Smooth muscle cell (in vitro differentiated cells): ENCODE measurements around the gene BRD1. TPM values are rescaled to one million over a fixed set of nuclear protein-coding genes. Genes with fewer than 3 reads are reported as not detected.

Source experiments
- DNase-seq: peaks from one replicate; lab custom pipeline; 2025; ENCODE audit not compliant: unreplicated experiment; lab: John Stamatoyannopoulos, UW
- H2AFZ ChIP-seq: fragments of 200-600 bp; sonication (generic); 2 replicates; pipeline ENCODE4 v1.6.0; 2016; ENCODE audit warnings: antibody characterized with exemption, low read depth, mild to moderate bottlenecking
- H3F3A ChIP-seq: fragments of 200-600 bp; sonication (generic); 2 replicates; pipeline ENCODE4 v1.6.0; 2017; ENCODE audit warnings: antibody characterized with exemption, low read depth
- H3K27ac ChIP-seq: fragments of 200-600 bp; sonication (generic); 2 replicates; pipeline ENCODE4 v1.5.1; 2016; ENCODE audit warnings: low read depth, mild to moderate bottlenecking
- H3K27me3 ChIP-seq: fragments of 200-600 bp; sonication (generic); 2 replicates; pipeline ENCODE4 v1.6.1; 2016; ENCODE audit warnings: low read depth, mild to moderate bottlenecking
- H3K36me3 ChIP-seq: fragments of 200-600 bp; sonication (generic); 2 replicates; pipeline ENCODE4 v1.5.1; 2016; ENCODE audit warnings: low read depth
- H3K4me1 ChIP-seq: fragments of 200-600 bp; sonication (generic); 2 replicates; pipeline ENCODE4 v1.5.1; 2016; ENCODE audit warnings: low read depth
- H3K4me2 ChIP-seq: fragments of 200-600 bp; sonication (generic); 2 replicates; pipeline ENCODE4 v1.6.0; 2016; ENCODE audit warnings: mild to moderate bottlenecking
- H3K4me3 ChIP-seq: fragments of 200-600 bp; sonication (generic); 2 replicates; pipeline ENCODE4 v1.5.1; 2016; ENCODE audit warnings: mild to moderate bottlenecking
- H3K79me2 ChIP-seq: fragments of 200-600 bp; sonication (generic); 2 replicates; pipeline ENCODE4 v1.6.0; 2016; ENCODE audit warnings: low read depth, mild to moderate bottlenecking
- H3K9ac ChIP-seq: fragments of 200-600 bp; sonication (generic); 2 replicates; pipeline ENCODE4 v1.6.0; 2016; ENCODE audit warnings: low read depth
- H3K9me3 ChIP-seq: fragments of 200-600 bp; sonication (generic); replicated peaks from 2 replicates; pipeline ENCODE4 v1.5.1; 2016; ENCODE audit warnings: low read depth
- H4K20me1 ChIP-seq: fragments of 200-600 bp; sonication (generic); 2 replicates; pipeline ENCODE4 v1.6.0; 2016; ENCODE audit warnings: low read depth
- WGBS: methylation state at CpG from one replicate; pipeline ENCODE4 v1.1.7; 2016; ENCODE audit warnings: low lambda C conversion rate; 5-methylcytosine and 5-hydroxymethylcytosine counted together
- polyA plus RNA-seq: library from polyadenylated mRNA; unstranded; fragments of >200 nt; fragmentation: Nextera tagmentation; extraction: Ambion mirVana; gene quantifications from 2 replicates; pipeline ENCODE4 v1.2.1, GENCODE V29; 2016
- total RNA-seq: library from RNA; depleted of rRNA; stranded (reverse); fragments of >200 nt; gene quantifications from 2 replicates; pipeline ENCODE4 v1.2.3, GENCODE V29; 2014
- TF ChIP-seq, protein P1 (sequence below): fragments of 200-600 bp; sonication (generic); IDR thresholded peaks from 2 replicates; pipeline ENCODE4 v1.5.1; 2017; ENCODE audit warnings: borderline replicate concordance, mild to moderate bottlenecking, antibody characterized with exemption; ENCODE audit not compliant: insufficient read depth, poor library complexity, severe bottlenecking

Gene BRD1
- total and polyA plus RNA-seq, 2 experiments from 2014 or later = 15.0 to 20.5 TPM

DNA sequence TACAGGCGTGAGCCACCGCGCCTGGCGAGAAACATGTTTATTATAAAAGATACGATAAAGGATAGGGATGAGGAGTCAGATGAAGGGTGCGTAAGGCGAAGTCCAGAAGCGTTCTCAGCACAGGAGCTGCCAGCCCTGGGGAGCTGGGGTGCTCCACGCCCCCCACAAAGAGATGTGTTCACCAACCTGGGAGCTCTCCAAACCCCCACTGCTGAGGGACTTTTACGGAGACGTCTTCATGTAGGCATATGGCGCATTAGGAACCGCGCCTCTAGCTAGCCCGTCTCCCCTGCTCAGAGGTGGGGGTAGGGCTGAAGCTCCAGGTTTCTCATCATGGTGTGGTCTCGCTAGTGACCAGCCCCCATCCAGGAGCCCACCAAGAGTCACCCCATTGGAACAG lies 17.6 kb upstream of the BRD1 start:
- Histone ChIP-seq H3K27me3 (peaks cover 65% of the 10 kb centered on the region), H4K20me1 (no peaks in the 10 kb centered on the region), H3K4me2 (no peak overlapping the region), H2AFZ (no peak overlapping the region), H3F3A (peaks cover 3% of the 10 kb centered on the region), H3K4me3 (no peak overlapping the region), H3K9ac (no peak overlapping the region), H3K36me3 (no peaks in the 10 kb centered on the region), H3K79me2 (no peaks in the 10 kb centered on the region), H3K27ac (no peak overlapping the region), H3K9me3 (no peaks in the 10 kb centered on the region), H3K4me1 (peaks cover 14% of the 10 kb centered on the region)
- 85% methylated on average over 16 of the region's 16 CpGs for WGBS
- TF ChIP-seq, protein P1, sequence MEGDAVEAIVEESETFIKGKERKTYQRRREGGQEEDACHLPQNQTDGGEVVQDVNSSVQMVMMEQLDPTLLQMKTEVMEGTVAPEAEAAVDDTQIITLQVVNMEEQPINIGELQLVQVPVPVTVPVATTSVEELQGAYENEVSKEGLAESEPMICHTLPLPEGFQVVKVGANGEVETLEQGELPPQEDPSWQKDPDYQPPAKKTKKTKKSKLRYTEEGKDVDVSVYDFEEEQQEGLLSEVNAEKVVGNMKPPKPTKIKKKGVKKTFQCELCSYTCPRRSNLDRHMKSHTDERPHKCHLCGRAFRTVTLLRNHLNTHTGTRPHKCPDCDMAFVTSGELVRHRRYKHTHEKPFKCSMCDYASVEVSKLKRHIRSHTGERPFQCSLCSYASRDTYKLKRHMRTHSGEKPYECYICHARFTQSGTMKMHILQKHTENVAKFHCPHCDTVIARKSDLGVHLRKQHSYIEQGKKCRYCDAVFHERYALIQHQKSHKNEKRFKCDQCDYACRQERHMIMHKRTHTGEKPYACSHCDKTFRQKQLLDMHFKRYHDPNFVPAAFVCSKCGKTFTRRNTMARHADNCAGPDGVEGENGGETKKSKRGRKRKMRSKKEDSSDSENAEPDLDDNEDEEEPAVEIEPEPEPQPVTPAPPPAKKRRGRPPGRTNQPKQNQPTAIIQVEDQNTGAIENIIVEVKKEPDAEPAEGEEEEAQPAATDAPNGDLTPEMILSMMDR = no peak
- DNase-seq = no peak

DNA sequence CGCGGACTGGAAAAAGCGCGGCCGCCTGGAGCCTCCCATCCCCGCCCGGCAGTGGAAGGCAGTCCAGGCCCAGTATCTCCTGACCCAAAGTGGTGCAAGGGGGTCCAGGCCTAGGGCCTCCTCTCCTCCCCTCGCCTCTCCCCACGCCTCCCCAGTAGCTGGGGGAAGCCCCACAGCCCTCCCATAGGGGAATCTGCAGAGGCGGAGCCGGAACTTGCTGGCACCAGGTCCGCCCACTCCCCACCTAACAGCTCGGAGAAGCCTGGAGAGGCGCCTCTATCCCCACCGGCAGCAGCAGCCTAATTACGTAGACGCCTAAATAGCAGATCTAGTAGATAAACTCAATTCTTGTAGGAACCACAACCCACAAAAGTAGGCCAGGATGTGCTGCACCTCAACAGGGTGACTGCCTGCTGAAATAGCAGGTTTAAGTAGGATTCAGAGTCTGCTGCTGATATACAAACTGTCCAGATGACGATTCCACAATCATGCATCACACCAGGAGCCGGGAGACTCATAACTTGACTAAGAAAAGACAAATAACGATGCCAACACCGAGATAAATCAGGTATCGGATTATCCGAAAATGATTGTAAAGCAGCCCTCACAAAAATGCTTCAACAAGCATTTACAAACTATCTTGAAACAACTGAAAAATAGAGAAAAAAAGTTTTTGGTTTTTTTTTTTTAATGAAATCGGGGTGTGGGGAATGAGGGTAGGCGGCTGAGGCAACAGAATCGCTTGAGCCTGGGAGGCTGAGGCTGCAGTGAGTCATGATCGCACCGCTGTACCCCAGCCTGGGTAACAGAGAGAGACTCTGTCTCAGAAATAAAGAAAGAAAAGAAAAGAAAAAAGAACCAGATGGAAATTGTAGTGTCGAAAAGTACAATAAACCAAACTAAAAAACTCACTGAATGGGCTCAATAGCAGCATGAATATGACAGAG lies 11.4 kb upstream of the BRD1 start:
- H3K4me1 ChIP-seq = peaks cover 4% of the 10 kb centered on the region
- H3K27ac ChIP-seq = peak overlapping the region; percentile 71
- no peaks in the 10 kb centered on the region for H3K36me3 ChIP-seq
- H3K4me2 ChIP-seq = peak overlapping the region; percentile 65
- no peaks in the 10 kb centered on the region for H3K79me2 ChIP-seq
- TF ChIP-seq, protein P1 = no peak
- peaks cover 3% of the 10 kb centered on the region for H3K27me3 ChIP-seq
- peaks cover 11% of the 10 kb centered on the region for H3F3A ChIP-seq
- H2AFZ ChIP-seq = no peak overlapping the region
- DNase-seq = no peak
- H4K20me1 ChIP-seq = no peaks in the 10 kb centered on the region
- no peaks in the 10 kb centered on the region for H3K9me3 ChIP-seq
- H3K9ac ChIP-seq = no peak overlapping the region
- 47% methylated on average over 29 of the region's 29 CpGs for WGBS
- H3K4me3 ChIP-seq = no peak overlapping the region

DNA sequence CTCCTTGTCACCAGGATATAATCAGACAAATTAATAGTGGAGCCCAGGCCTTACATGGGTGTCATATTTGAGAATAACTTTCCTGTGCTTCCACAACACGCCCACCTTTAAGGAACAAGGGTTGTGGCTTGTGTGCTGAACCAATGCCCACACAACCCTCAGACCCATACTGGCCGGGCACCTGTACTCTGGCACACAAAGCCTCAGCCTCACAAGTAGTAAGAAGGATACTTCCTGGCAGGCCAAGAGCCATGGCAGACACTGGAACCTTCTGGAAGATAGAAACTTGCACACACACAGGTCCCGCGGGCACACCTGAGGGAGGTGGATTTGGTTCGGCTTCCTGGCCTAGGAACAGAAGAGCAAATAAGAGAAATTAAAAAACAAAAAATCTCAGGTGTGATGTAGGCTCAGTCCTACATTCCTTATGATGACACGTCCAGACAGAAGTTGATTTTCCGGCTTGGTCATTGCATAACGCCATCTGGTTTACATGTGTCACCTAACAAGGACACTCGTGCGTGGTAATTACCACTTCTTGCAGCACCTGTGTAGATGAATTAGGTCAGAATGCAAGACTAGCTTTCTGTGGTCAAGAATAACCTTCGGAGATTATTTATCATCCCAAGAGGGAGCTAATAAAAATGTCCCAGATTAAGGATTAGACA lies 5.8 kb upstream of the BRD1 start:
- Histone ChIP-seq H3K36me3 (no peaks in the 10 kb centered on the region), H3K27me3 (no peaks in the 10 kb centered on the region), H3K27ac (peak overlapping the region; percentile 57), H3K4me3 (no peak overlapping the region), H4K20me1 (no peaks in the 10 kb centered on the region), H3K9ac (no peak overlapping the region), H3K9me3 (no peaks in the 10 kb centered on the region), H3K4me2 (no peak overlapping the region), H3F3A (no peaks in the 10 kb centered on the region), H3K4me1 (no peaks in the 10 kb centered on the region), H3K79me2 (no peaks in the 10 kb centered on the region), H2AFZ (no peak overlapping the region)
- TF ChIP-seq, protein P1 = no peak
- DNase-seq = no peak
- 83% methylated on average over 11 of the region's 11 CpGs for WGBS
